Measurements from ENCODE around the gene POC1B. TPM values are rescaled to one million over a fixed set of nuclear protein-coding genes. Genes with fewer than 3 reads are reported as not detected.
A peak's percentile ranks its signal among the peaks of the same experiment; 100 is the strongest.

POC1B gene
- polyA plus RNA-seq, 6 donors from 2014 or later, result 41.2 to 65.8 (median 45.1) TPM

DNA sequence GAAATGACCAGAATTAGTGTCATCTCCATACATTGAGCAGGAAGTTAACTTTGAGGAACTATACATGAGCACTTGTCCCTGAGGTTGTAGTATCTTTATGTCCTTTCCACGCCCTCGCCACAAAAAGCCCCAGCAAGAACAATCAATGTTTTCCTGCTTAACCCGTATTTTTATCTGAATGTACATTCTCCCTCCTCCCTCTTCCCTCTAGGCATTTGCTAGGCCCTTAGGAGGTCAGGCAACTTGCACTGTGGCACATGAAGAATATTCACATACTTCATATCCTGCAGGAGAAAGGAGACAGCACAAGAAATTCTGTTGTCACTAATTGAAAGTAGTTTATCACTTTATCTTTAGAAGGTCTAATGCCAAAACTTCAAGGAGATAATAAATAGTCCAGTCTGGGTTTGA is 155.4 kb downstream of the POC1B start:
- H3K27ac Mint-ChIP-seq, result peak overlapping the region in 1 of 6 donors; percentile 82
- no peaks in the 10 kb centered on the region for H3K36me3 Mint-ChIP-seq
- ATAC-seq (ENCODE audit: low read depth in 2 of 2) (no peak), DNase-seq (no peak)
- no peaks in the 10 kb centered on the region for H3K9me3 Mint-ChIP-seq
- H3K4me3 Mint-ChIP-seq, result no peak overlapping the region
- peaks cover 4 to 18% (median 15%) of the 10 kb centered on the region in 3 donors for H3K4me1 Mint-ChIP-seq
- no peaks in the 10 kb centered on the region for H3K27me3 Mint-ChIP-seq

Other genes with a start within 250 kb of the POC1B start
- gene DUSP6, start 173.5 kb downstream of the POC1B start, polyA plus RNA-seq (ENCODE audit: low read depth in 6 of 6), result 10 to 100 TPM; 23.1 to 63.0 (median 35.7) TPM
- 1 to 10 TPM in 5 of 6 donors, not detected in 1; 2.7 to 8.1 (median 6.6) TPM for gene GALNT4, start 1.3 kb downstream of the POC1B start, polyA plus RNA-seq (ENCODE audit: low read depth in 6 of 6)
- gene ATP2B1, start 182.8 kb upstream of the POC1B start, polyA plus RNA-seq (ENCODE audit: low read depth in 6 of 6), result 100 to 1,000 TPM in 3 of 6 donors, 10 to 100 TPM in 3; 92.2 to 113 (median 103) TPM